GM10248 (cell line): ENCODE results near the gene CAPN14.

Experiments used
- CTCF ChIA-PET: fragments of 300-600 bp; sonication (Branson Sonifier 250); formaldehyde crosslinking; extraction: SDS; loops from one replicate; lab custom pipeline; 2021; ENCODE audit warnings: antibody characterized with exemption; lab: Yijun Ruan, JAX
- POLR2A ChIA-PET: fragments of 350-650 bp; sonication (Branson Sonifier 250); formaldehyde crosslinking; extraction: SDS; loops from one replicate; lab custom pipeline; 2020; ENCODE audit warnings: antibody characterized with exemption; lab: Yijun Ruan, JAX
- DNase-seq: peaks from one replicate; pipeline ENCODE4 v3.0.0; 2012; ENCODE audit errors: extremely low spot score
- CTCF ChIP-seq: IDR thresholded peaks from 2 replicates; pipeline ENCODE4 v1.5.1; 2012; ENCODE audit warnings: mild to moderate bottlenecking, low read depth; ENCODE audit errors: extremely low read depth, missing control alignments, control extremely low read depth

The CAPN14 gene

GRCh38 chr2:31205186-31205585 is 12.1 kb downstream of the CAPN14 start:
- no peak for DNase-seq
- no peak for TF ChIP-seq CTCF
- ChIA-PET CTCF (interaction anchor here (2.0 to 2.4 kb wide), 2 partner anchors 10 to 35 kb away, joined by 6 to 11 read pairs; no protein-coding TSS in a partner anchor), POLR2A (no interaction called here)

GRCh38 chr2:31204783-31205182 is 12.5 kb downstream of the CAPN14 start:
- no peak for DNase-seq
- POLR2A ChIA-PET, result no interaction called here
- no peak for TF ChIP-seq CTCF
- CTCF ChIA-PET, result interaction anchor here (1.4 to 2.4 kb wide), 4 partner anchors 10 to 51 kb away, joined by 4 to 11 read pairs (median 5); no protein-coding TSS in a partner anchor

- ChIA-PET CTCF (interaction anchor here (1.4 to 2.4 kb wide), 5 partner anchors 11 to 52 kb away, joined by 3 to 11 read pairs (median 4); no protein-coding TSS in a partner anchor), POLR2A (no interaction called here)
- no peak for DNase-seq
- TF ChIP-seq CTCF, result no peak
Observed at GRCh38 chr2:31203916-31204315, 13.4 kb downstream of the CAPN14 start.

GRCh38 chr2:31202833-31203232 is 14.5 kb downstream of the CAPN14 start:
- no peak for DNase-seq
- ChIA-PET POLR2A (no interaction called here), CTCF (interaction anchor here (1.1 to 1.8 kb wide), 3 partner anchors 25 to 132 kb away, joined by 3 to 4 read pairs (median 3); no protein-coding TSS in a partner anchor)
- TF ChIP-seq CTCF, result no peak

GRCh38 chr2:31202041-31202440 is 15.3 kb downstream of the CAPN14 start:
- ChIA-PET POLR2A (no interaction called here), CTCF (no interaction called here)
- DNase-seq, result no peak
- no peak for TF ChIP-seq CTCF

- DNase-seq, result no peak
- TF ChIP-seq CTCF, result no peak
- CTCF ChIA-PET, result interaction anchor here (0.9 kb wide), 1 partner anchor 132 kb away, joined by 3 read pairs; no protein-coding TSS in a partner anchor
- POLR2A ChIA-PET, result no interaction called here
Observed at GRCh38 chr2:31200972-31201371, 16.3 kb downstream of the CAPN14 start.
